HepG2 (cell line): ENCODE measurements around the gene SUPT4H1. TPM values are rescaled to one million over a fixed set of nuclear protein-coding genes. Genes with fewer than 3 reads are reported as not detected.

Experiments used
- BCL3 ChIP-seq: sonication (generic); formaldehyde crosslinking; IDR thresholded peaks from 2 replicates; pipeline ENCODE4 v1.5.1; 2020; ENCODE audit warnings: mild to moderate bottlenecking, missing genetic modification reagents, moderate library complexity
- FIP1L1 ChIP-seq: fragments of 200-400 bp; formaldehyde crosslinking; IDR thresholded peaks from 2 replicates; pipeline ENCODE4 v1.6.1; 2018; ENCODE audit warnings: low read depth, mild to moderate bottlenecking, low read length, moderate library complexity, borderline replicate concordance; ENCODE audit not compliant: insufficient read depth
- GATAD2A ChIP-seq: IDR thresholded peaks from 2 replicates; pipeline ENCODE4 v1.6.1; 2016
- GPBP1L1 ChIP-seq: sonication (generic); formaldehyde crosslinking; IDR thresholded peaks from 2 replicates; pipeline ENCODE4 v1.5.0; 2020; ENCODE audit warnings: mild to moderate bottlenecking, missing genetic modification reagents
- HDAC6 ChIP-seq: fragments of 200-600 bp; sonication (generic); IDR thresholded peaks from 2 replicates; pipeline ENCODE4 v1.7.0; 2017; ENCODE audit warnings: mild to moderate bottlenecking, antibody characterized with exemption, low read length, low read depth
- MATR3 ChIP-seq: sonication (generic); formaldehyde crosslinking; IDR thresholded peaks from 2 replicates; pipeline ENCODE4 v1.4.0; 2020; ENCODE audit warnings: missing genetic modification reagents
- MTF2 ChIP-seq: sonication (generic); formaldehyde crosslinking; IDR thresholded peaks from 2 replicates; pipeline ENCODE4 v1.5.0; 2020; ENCODE audit warnings: missing genetic modification reagents, borderline replicate concordance
- SCMH1 ChIP-seq: sonication (generic); formaldehyde crosslinking; IDR thresholded peaks from 2 replicates; pipeline ENCODE4 v1.9.0; 2021; ENCODE audit warnings: missing genetic modification reagents, mild to moderate bottlenecking, borderline replicate concordance
- TEF ChIP-seq: sonication (generic); formaldehyde crosslinking; IDR thresholded peaks from 2 replicates; pipeline ENCODE4 v1.5.0; 2020; ENCODE audit warnings: missing genetic modification reagents
- ZBTB46 ChIP-seq: sonication (generic); formaldehyde crosslinking; IDR thresholded peaks from 2 replicates; pipeline ENCODE4 v1.4.0; 2020; ENCODE audit warnings: mild to moderate bottlenecking, missing genetic modification reagents, borderline replicate concordance
- ZNF10 ChIP-seq: sonication (generic); formaldehyde crosslinking; IDR thresholded peaks from 2 replicates; pipeline ENCODE4 v1.4.0; 2020; ENCODE audit warnings: mild to moderate bottlenecking, low read depth, missing genetic modification reagents, borderline replicate concordance
- ZNF44 ChIP-seq: sonication (generic); formaldehyde crosslinking; IDR thresholded peaks from 2 replicates; pipeline ENCODE4 v1.5.1; 2020; ENCODE audit warnings: mild to moderate bottlenecking, missing genetic modification reagents
- polyA plus RNA-seq, 8 experiments: library from polyadenylated mRNA; depleted of rRNA in 3 of 8; stranded (reverse) in 7 of 8; unstranded in 1 of 8; fragments of >200 nt; fragmentation: Illumina TruSeq in 4 of 8; extraction: Trizol in 4 of 8; gene quantifications; 2 replicates each; pipeline versions ENCODE4 v1.2.1 to v1.2.3, GENCODE V29; 2011 to 2016; ENCODE audit warnings: low read depth in 4 of 8, missing spikeins in 1 of 8, mixed read lengths in 1 of 8; ENCODE audit not compliant: insufficient read depth in 1 of 8
- total RNA-seq, 5 experiments: library from RNA; depleted of rRNA; stranded (reverse); fragments of >200 nt; fragmentation: Illumina TruSeq; extraction: Trizol; gene quantifications; 2 replicates each; pipeline ENCODE4 v1.2.3, GENCODE V29; 2016; ENCODE audit warnings: low read depth in 1 of 5
- TF ChIP-seq, protein P1 (sequence below): sonication (generic); formaldehyde crosslinking; IDR thresholded peaks from 2 replicates; pipeline ENCODE4 v1.9.0; 2021; ENCODE audit warnings: missing genetic modification reagents, borderline replicate concordance
- TF ChIP-seq, protein P2 (sequence below): IDR thresholded peaks from 2 replicates; pipeline ENCODE4 v1.6.1; 2016; ENCODE audit warnings: low read depth, control low read depth
- TF ChIP-seq, protein P3 (sequence below): sonication (generic); formaldehyde crosslinking; IDR thresholded peaks from 2 replicates; pipeline ENCODE4 v1.4.0; 2020; ENCODE audit warnings: mild to moderate bottlenecking, missing genetic modification reagents
- TF ChIP-seq, protein P4 (sequence below): sonication (generic); formaldehyde crosslinking; IDR thresholded peaks from 2 replicates; pipeline ENCODE4 v1.4.0; 2020; ENCODE audit warnings: missing genetic modification reagents

Gene SUPT4H1
- total and polyA plus RNA-seq, 2 of the 13 experiments (the other 11 are each of a cell fraction or from before 2014, with no cell fraction given), result 155 to 244 TPM

GRCh38 chr17:58394534-58395223 is 42.7 kb upstream of the SUPT4H1 start (continued):
- TF ChIP-seq, protein P1, sequence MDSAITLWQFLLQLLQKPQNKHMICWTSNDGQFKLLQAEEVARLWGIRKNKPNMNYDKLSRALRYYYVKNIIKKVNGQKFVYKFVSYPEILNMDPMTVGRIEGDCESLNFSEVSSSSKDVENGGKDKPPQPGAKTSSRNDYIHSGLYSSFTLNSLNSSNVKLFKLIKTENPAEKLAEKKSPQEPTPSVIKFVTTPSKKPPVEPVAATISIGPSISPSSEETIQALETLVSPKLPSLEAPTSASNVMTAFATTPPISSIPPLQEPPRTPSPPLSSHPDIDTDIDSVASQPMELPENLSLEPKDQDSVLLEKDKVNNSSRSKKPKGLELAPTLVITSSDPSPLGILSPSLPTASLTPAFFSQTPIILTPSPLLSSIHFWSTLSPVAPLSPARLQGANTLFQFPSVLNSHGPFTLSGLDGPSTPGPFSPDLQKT (CRISPR knock-in tag), result no peak
- TF ChIP-seq MTF2 (CRISPR knock-in tag) (no peak), ZBTB46 (CRISPR knock-in tag) (no peak), GATAD2A (CRISPR knock-in tag) (peak; percentile 90), HDAC6 (no peak), GPBP1L1 (CRISPR knock-in tag) (no peak), FIP1L1 (no peak), ZNF10 (CRISPR knock-in tag) (no peak), TEF (CRISPR knock-in tag) (no peak), MATR3 (CRISPR knock-in tag) (no peak), ZNF44 (CRISPR knock-in tag) (0 out of 2 replicates have a peak, but pooled peaks have one; percentile 66), BCL3 (CRISPR knock-in tag) (no peak), SCMH1 (no peak)
- TF ChIP-seq, protein P2, sequence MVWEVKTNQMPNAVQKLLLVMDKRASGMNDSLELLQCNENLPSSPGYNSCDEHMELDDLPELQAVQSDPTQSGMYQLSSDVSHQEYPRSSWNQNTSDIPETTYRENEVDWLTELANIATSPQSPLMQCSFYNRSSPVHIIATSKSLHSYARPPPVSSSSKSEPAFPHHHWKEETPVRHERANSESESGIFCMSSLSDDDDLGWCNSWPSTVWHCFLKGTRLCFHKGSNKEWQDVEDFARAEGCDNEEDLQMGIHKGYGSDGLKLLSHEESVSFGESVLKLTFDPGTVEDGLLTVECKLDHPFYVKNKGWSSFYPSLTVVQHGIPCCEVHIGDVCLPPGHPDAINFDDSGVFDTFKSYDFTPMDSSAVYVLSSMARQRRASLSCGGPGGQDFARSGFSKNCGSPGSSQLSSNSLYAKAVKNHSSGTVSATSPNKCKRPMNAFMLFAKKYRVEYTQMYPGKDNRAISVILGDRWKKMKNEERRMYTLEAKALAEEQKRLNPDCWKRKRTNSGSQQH (CRISPR knock-in tag), result no peak
- TF ChIP-seq, protein P3, sequence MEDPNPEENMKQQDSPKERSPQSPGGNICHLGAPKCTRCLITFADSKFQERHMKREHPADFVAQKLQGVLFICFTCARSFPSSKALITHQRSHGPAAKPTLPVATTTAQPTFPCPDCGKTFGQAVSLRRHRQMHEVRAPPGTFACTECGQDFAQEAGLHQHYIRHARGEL (CRISPR knock-in tag), result no peak
- TF ChIP-seq, protein P4, sequence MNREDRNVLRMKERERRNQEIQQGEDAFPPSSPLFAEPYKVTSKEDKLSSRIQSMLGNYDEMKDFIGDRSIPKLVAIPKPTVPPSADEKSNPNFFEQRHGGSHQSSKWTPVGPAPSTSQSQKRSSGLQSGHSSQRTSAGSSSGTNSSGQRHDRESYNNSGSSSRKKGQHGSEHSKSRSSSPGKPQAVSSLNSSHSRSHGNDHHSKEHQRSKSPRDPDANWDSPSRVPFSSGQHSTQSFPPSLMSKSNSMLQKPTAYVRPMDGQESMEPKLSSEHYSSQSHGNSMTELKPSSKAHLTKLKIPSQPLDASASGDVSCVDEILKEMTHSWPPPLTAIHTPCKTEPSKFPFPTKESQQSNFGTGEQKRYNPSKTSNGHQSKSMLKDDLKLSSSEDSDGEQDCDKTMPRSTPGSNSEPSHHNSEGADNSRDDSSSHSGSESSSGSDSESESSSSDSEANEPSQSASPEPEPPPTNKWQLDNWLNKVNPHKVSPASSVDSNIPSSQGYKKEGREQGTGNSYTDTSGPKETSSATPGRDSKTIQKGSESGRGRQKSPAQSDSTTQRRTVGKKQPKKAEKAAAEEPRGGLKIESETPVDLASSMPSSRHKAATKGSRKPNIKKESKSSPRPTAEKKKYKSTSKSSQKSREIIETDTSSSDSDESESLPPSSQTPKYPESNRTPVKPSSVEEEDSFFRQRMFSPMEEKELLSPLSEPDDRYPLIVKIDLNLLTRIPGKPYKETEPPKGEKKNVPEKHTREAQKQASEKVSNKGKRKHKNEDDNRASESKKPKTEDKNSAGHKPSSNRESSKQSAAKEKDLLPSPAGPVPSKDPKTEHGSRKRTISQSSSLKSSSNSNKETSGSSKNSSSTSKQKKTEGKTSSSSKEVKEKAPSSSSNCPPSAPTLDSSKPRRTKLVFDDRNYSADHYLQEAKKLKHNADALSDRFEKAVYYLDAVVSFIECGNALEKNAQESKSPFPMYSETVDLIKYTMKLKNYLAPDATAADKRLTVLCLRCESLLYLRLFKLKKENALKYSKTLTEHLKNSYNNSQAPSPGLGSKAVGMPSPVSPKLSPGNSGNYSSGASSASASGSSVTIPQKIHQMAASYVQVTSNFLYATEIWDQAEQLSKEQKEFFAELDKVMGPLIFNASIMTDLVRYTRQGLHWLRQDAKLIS, result peak; percentile 92
